HepG2 (cell line): ENCODE data around the gene SLC12A1. TPM values are rescaled to one million over a fixed set of nuclear protein-coding genes. Genes with fewer than 3 reads are reported as not detected.

Experiments used
- ATAC-seq: fragments of 200-7000 bp; cut with Tn5 transposase; 3 replicates; pipeline ENCODE4 v1.9.1; 2020; ENCODE audit warnings: mild to moderate bottlenecking, moderate library complexity
- BruUV-seq: library from RNA; stranded (reverse); fragments of 400-500 nt; replicated peaks from 2 replicates; lab custom pipeline; 2021; lab: Mats Ljungman, UMichigan
- CTCF ChIA-PET: fragments of 300-600 bp; formaldehyde crosslinking; extraction: SDS; loops from one replicate; lab custom pipeline; 2021; ENCODE audit warnings: low total read pairs, inconsistent platforms, low intra/inter-chr PET ratio; lab: Yijun Ruan, JAX
- POLR2A ChIA-PET: fragments of 350-600 bp; sonication (Branson Sonifier 250); formaldehyde crosslinking; loops from one replicate; lab custom pipeline; 2020; ENCODE audit warnings: antibody characterized with exemption, inconsistent platforms; lab: Yijun Ruan, JAX
- DNase-seq: peaks from one replicate; pipeline ENCODE4 v3.0.0-alpha.2; 2015; ENCODE audit warnings: low spot score
- FAIRE-seq: peaks from 3 replicates; lab custom pipeline; 2011; peaks lifted over from hg19 to GRCh38; lab: Jason Lieb, UNC
- H2AFZ ChIP-seq: one replicate; pipeline ENCODE4 v1.6.1; 2011; ENCODE audit warnings: low read length, inconsistent platforms
- H3K27ac ChIP-seq: fragments of 300-600 bp; 3 replicates; pipeline ENCODE4 v1.8.0; 2011; ENCODE audit warnings: mixed run types, mild to moderate bottlenecking, mixed read lengths, low read length, inconsistent platforms; ENCODE audit not compliant: insufficient read depth; ENCODE audit errors: extremely low read length
- H3K27me3 ChIP-seq, 2 experiments: fragments of 200-600 bp in 1 of 2; 2 replicates in 1 of 2; 3 replicates in 1 of 2; pipeline versions ENCODE4 v1.6.0 to v1.8.0; 2011; ENCODE audit warnings: low read length in 2 of 2, mild to moderate bottlenecking in 2 of 2, moderate library complexity in 2 of 2, inconsistent platforms in 1 of 2; ENCODE audit not compliant: insufficient read depth in 2 of 2, control insufficient read depth in 1 of 2
- H3K36me3 ChIP-seq, 2 experiments: fragments of 200-600 bp in 1 of 2; replicated peaks in 1 of 2; 2 replicates in 1 of 2; 3 replicates in 1 of 2; pipeline versions ENCODE4 v1.5.1 to v1.8.0; 2011; ENCODE audit warnings: low read length in 2 of 2, inconsistent platforms in 1 of 2; ENCODE audit not compliant: insufficient read depth in 2 of 2, control insufficient read depth in 1 of 2
- H3K4me1 ChIP-seq: 2 replicates; pipeline ENCODE4 v1.5.1; 2012; ENCODE audit warnings: low read length, inconsistent platforms; ENCODE audit not compliant: insufficient read depth
- H3K4me2 ChIP-seq: 2 replicates; pipeline ENCODE4 v1.6.0; 2011; ENCODE audit warnings: low read depth, low read length, inconsistent platforms
- H3K4me3 ChIP-seq, 3 experiments: fragments of 200-600 bp in 1 of 3; sonication (generic), shearing (Covaris generic) in 1 of 3; replicated peaks in 1 of 3; 2 replicates each; pipeline ENCODE4 v1.5.1; 2011 to 2016; ENCODE audit warnings: low read length in 3 of 3, inconsistent platforms in 2 of 3, low read depth in 2 of 3, mild to moderate bottlenecking in 2 of 3, control low read depth in 1 of 3, mixed read lengths in 1 of 3; ENCODE audit not compliant: insufficient read depth in 1 of 3
- H3K79me2 ChIP-seq: one replicate; pipeline ENCODE4 v1.6.1; 2011; ENCODE audit warnings: low read length, inconsistent platforms; ENCODE audit not compliant: insufficient read depth
- H3K9ac ChIP-seq: 2 replicates; pipeline ENCODE4 v1.6.0; 2011; ENCODE audit warnings: mild to moderate bottlenecking, low read depth, low read length, inconsistent platforms; ENCODE audit not compliant: insufficient read depth
- H3K9me3 ChIP-seq: 2 replicates; pipeline ENCODE4 v1.5.1; 2012; ENCODE audit warnings: mild to moderate bottlenecking, low read length
- H4K20me1 ChIP-seq: 2 replicates; pipeline ENCODE4 v1.6.0; 2011; ENCODE audit warnings: inconsistent platforms, mild to moderate bottlenecking, low read length, moderate library complexity; ENCODE audit not compliant: insufficient read depth
- GLI4 ChIP-seq: sonication (generic); formaldehyde crosslinking; IDR thresholded peaks from 2 replicates; pipeline ENCODE4 v1.5.1; 2020; ENCODE audit warnings: missing genetic modification reagents, mild to moderate bottlenecking, moderate library complexity, borderline replicate concordance
- NFIB ChIP-seq: sonication (generic); formaldehyde crosslinking; IDR thresholded peaks from 2 replicates; pipeline ENCODE4 v1.9.0; 2021; ENCODE audit warnings: missing genetic modification reagents, mild to moderate bottlenecking, borderline replicate concordance
- NRL ChIP-seq: sonication (generic); formaldehyde crosslinking; IDR thresholded peaks from 2 replicates; pipeline ENCODE4 v1.5.0; 2020; ENCODE audit warnings: missing genetic modification reagents, mild to moderate bottlenecking, moderate library complexity, borderline replicate concordance
- PHF8 ChIP-seq: sonication (generic); formaldehyde crosslinking; IDR thresholded peaks from 2 replicates; pipeline ENCODE4 v1.5.0; 2020; ENCODE audit warnings: missing genetic modification reagents
- PLRG1 ChIP-seq: fragments of 450-650 bp; conservative IDR thresholded peaks from 2 replicates; pipeline ENCODE4 v1.6.1; 2016
- SATB2 ChIP-seq: sonication (generic); formaldehyde crosslinking; IDR thresholded peaks from 2 replicates; pipeline ENCODE4 v1.5.0; 2020; ENCODE audit warnings: missing genetic modification reagents
- SMAD1 ChIP-seq: sonication (generic); formaldehyde crosslinking; IDR thresholded peaks from 2 replicates; pipeline ENCODE4 v1.4.0; 2020; ENCODE audit warnings: missing genetic modification reagents, low read depth, mild to moderate bottlenecking, borderline replicate concordance
- ZNF256 ChIP-seq: sonication (generic); formaldehyde crosslinking; conservative IDR thresholded peaks from 2 replicates; pipeline ENCODE4 v1.4.0; 2020; ENCODE audit warnings: missing genetic modification reagents
- ZNF331 ChIP-seq: sonication (generic); formaldehyde crosslinking; IDR thresholded peaks from 2 replicates; pipeline ENCODE4 v1.4.0; 2020; ENCODE audit warnings: missing genetic modification reagents
- ZNF598 ChIP-seq: sonication (generic); formaldehyde crosslinking; IDR thresholded peaks from 2 replicates; pipeline ENCODE4 v1.5.1; 2020; ENCODE audit warnings: mild to moderate bottlenecking, missing genetic modification reagents, borderline replicate concordance
- ZNF768 ChIP-seq: sonication (generic); formaldehyde crosslinking; IDR thresholded peaks from 2 replicates; pipeline ENCODE4 v1.4.0; 2020; ENCODE audit warnings: missing genetic modification reagents
- WGBS: methylation state at CpG from one replicate; pipeline ENCODE4 v1.1.6; 2017; ENCODE audit warnings: low lambda C conversion rate; 5-methylcytosine and 5-hydroxymethylcytosine counted together
- in situ Hi-C: cut with HindIII; loops from 2 replicates; pipeline ENCODE4 v1.10.0; 2017; ENCODE audit warnings: low pct_unique_long_range_greater_than_20kb; ENCODE audit not compliant: extremely low pct_ligation_motif_present
- intact Hi-C: fragments of 100-400 bp; cut with micrococcal nuclease; formaldehyde crosslinking; loops from one replicate; pipeline ENCODE4 v1.10.0; 2022; ENCODE audit not compliant: unreplicated experiment
- polyA plus RNA-seq, 8 experiments: library from polyadenylated mRNA; depleted of rRNA in 3 of 8; stranded (reverse) in 7 of 8; unstranded in 1 of 8; fragments of >200 nt; fragmentation: Illumina TruSeq in 4 of 8; extraction: Trizol in 4 of 8; gene quantifications; 2 replicates each; pipeline versions ENCODE4 v1.2.1 to v1.2.3, GENCODE V29; 2011 to 2016; ENCODE audit warnings: low read depth in 4 of 8, missing spikeins in 1 of 8, mixed read lengths in 1 of 8; ENCODE audit not compliant: insufficient read depth in 1 of 8
- total RNA-seq, 5 experiments: library from RNA; depleted of rRNA; stranded (reverse); fragments of >200 nt; fragmentation: Illumina TruSeq; extraction: Trizol; gene quantifications; 2 replicates each; pipeline ENCODE4 v1.2.3, GENCODE V29; 2016; ENCODE audit warnings: low read depth in 1 of 5

The SLC12A1 gene
- total and polyA plus RNA-seq, 2 of the 13 experiments (the other 11 are each of a cell fraction or from before 2014, with no cell fraction given), result not detected

GRCh38 chr15:48306639-48307038 lies 100.5 kb downstream of the SLC12A1 start:
- ChIA-PET CTCF (no interaction called here), POLR2A (no interaction called here)
- no peak for ATAC-seq
- in situ Hi-C loops, result no loop called here
- Histone ChIP-seq H3K9ac (no peak overlapping the region), H3K9me3 (no peaks in the 10 kb centered on the region), H3K4me3 (no peak overlapping the region), H3K27ac (no peak overlapping the region), H3K36me3 (no peaks in the 10 kb centered on the region), H2AFZ (no peak overlapping the region), H3K27me3 (no peaks in the 10 kb centered on the region), H3K4me2 (no peak overlapping the region), H3K79me2 (no peaks in the 10 kb centered on the region), H4K20me1 (no peaks in the 10 kb centered on the region), H3K4me1 (no peaks in the 10 kb centered on the region)
- DNase-seq, result no peak
- FAIRE-seq, result no peak
- no peak for TF ChIP-seq ZNF331
- BruUV-seq, result no TSS peak
- intact Hi-C loops, result no loop called here
- 0% methylated on average over 1 of the region's 1 CpG for WGBS

GRCh38 chr15:48307586-48307985 lies 101.5 kb downstream of the SLC12A1 start:
- Histone ChIP-seq H3K79me2 (no peaks in the 10 kb centered on the region), H2AFZ (no peak overlapping the region), H3K27ac (no peak overlapping the region), H3K36me3 (no peaks in the 10 kb centered on the region), H3K9me3 (no peaks in the 10 kb centered on the region), H3K9ac (no peak overlapping the region), H3K4me1 (no peaks in the 10 kb centered on the region), H3K27me3 (no peaks in the 10 kb centered on the region), H4K20me1 (no peaks in the 10 kb centered on the region), H3K4me3 (no peak overlapping the region), H3K4me2 (no peak overlapping the region)
- ChIA-PET POLR2A (no interaction called here), CTCF (no interaction called here)
- BruUV-seq, result no TSS peak
- DNase-seq (no peak), FAIRE-seq (no peak), ATAC-seq (no peak)
- TF ChIP-seq PHF8 (CRISPR knock-in tag), result no peak
- in situ Hi-C loops (no loop called here), intact Hi-C loops (no loop called here)
- 14% methylated on average over 8 of the region's 8 CpGs for WGBS

DNA sequence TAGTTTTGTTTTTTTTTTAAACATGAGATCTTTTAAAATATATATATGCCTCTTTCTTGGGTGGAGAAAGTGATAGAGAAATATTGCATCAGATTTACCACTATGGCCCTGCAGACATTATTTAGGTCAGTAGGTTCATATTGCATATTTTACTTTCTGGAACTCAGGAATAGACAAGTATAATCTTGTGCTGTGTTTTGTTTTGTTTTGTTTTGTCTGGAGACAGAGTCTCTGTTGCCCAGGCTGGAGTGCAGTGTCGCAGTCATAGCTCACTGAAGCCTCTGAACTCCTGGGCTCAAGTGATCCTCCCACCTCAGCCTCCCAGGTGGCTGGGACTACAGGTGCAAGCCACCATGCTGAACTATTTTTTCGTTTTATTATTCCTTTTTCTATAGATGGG lies 103.6 kb downstream of the SLC12A1 start:
- in situ Hi-C loops (no loop called here), intact Hi-C loops (no loop called here)
- no peaks in the 10 kb centered on the region for H4K20me1 ChIP-seq
- H3K36me3 ChIP-seq, result no peaks in the 10 kb centered on the region
- no peaks in the 10 kb centered on the region for H3K79me2 ChIP-seq
- no peaks in the 10 kb centered on the region for H3K9me3 ChIP-seq
- DNase-seq, result no peak
- H3K4me3 ChIP-seq, result no peak overlapping the region
- ATAC-seq, result no peak
- no peak overlapping the region for H2AFZ ChIP-seq
- peaks cover 0 to 4% of the 10 kb centered on the region in 2 experiments; a peak in 1 of 5 replicates for H3K27me3 ChIP-seq
- no peak overlapping the region for H3K4me2 ChIP-seq
- no TSS peak for BruUV-seq
- ChIA-PET CTCF (no interaction called here), POLR2A (no interaction called here)
- no peaks in the 10 kb centered on the region for H3K4me1 ChIP-seq
- H3K9ac ChIP-seq, result no peak overlapping the region
- WGBS, result 0% methylated on average over 2 of the region's 2 CpGs
- no peak overlapping the region for H3K27ac ChIP-seq
- no peak for FAIRE-seq
- no peak for TF ChIP-seq GLI4 (CRISPR knock-in tag)
- no peak for TF ChIP-seq PLRG1
- no peak for TF ChIP-seq NRL (CRISPR knock-in tag)
- TF ChIP-seq ZNF598 (CRISPR knock-in tag), result no peak
- no peak for TF ChIP-seq SATB2
- TF ChIP-seq NFIB (CRISPR knock-in tag), result no peak
- TF ChIP-seq ZNF768, result no peak
- TF ChIP-seq SMAD1, result no peak
- TF ChIP-seq ZNF256 (CRISPR knock-in tag), result no peak
